G401.6 (cell line): Measurements from ENCODE around the gene PODXL2.
"Not testable (repeated sequence)": the region's sequence is repeated elsewhere in the genome, so short reads cannot be mapped to it uniquely, and the experiment has no call there.

Experiments used
- FAIRE-seq: peaks from 2 replicates; lab custom pipeline; 2012; peaks lifted over from hg19 to GRCh38; lab: Jason Lieb, UNC

PODXL2 gene

DNA sequence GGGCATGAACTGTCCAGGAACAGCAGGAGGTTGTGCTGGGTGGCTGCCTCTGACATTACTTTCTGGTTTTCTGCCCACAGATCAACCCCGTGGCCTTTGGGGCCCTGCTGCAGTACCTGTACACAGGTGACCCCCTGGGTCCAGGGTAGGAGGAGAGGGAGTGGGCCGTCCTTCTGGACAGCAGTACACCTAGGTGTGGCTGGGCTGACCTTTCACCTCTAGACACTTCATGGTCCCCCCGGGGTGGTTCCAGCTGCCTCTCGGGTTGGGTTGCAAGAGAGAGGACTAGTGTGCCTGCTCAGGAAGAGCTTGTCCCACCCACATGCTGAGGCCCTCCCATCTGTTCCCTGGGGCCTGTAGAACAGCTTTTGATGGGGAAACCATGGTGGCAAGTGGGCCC is 47.5 kb downstream of the PODXL2 start:
- no peak for FAIRE-seq

DNA sequence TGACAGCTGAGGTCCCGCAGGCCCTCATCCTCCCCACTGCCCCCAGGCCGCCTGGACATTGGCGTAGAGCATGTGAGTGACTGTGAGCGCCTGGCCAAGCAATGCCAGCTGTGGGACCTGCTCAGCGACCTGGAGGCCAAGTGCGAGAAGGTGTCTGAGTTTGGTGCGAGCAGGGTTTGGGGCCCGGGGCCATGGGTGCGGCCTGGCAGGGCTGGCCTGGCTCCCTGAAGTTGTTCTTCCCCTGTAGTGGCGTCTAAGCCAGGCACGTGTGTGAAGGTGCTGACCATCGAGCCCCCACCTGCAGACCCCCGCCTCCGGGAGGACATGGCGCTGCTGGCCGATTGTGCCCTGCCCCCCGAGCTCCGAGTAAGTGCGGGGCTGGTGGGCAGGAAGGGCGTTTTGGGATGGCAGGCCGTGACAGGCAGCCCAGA is 48.0 kb downstream of the PODXL2 start:
- no peak for FAIRE-seq

DNA sequence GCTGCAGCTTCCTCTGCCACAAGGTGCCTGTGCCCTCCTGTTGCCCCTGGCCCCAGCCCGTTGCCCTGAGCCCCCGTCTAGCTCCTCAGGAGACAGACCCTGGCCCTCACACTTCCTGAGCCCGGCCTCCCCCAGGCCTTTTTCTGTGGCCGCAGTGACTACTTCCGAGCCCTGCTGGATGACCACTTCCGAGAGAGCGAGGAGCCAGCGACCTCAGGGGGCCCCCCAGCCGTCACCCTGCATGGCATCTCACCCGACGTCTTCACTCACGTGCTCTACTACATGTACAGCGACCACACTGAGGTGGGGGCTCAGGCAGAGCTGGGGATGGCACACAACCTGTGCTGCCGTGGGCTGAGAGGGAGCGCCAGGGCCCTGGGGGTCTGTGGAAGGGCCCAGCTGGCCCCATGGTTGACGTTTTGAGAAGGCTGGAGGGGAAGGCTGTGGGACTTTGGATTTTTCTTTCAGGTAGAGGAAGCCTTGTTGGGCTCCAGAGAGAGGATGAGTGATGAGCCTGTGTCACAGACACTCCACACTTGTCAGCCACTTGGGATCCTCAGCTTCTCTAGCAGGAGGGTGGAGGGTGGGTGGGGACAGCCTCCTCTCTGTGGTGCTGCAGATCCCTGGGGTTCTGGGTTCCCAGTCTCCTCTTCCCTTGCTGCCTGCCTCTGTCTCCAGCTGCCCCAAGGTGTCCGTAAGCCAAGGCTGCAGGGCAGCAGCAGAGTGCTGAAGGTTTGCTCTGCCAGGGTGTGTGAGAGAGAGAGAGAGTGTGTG is 48.7 kb downstream of the PODXL2 start:
- no peak for FAIRE-seq

DNA sequence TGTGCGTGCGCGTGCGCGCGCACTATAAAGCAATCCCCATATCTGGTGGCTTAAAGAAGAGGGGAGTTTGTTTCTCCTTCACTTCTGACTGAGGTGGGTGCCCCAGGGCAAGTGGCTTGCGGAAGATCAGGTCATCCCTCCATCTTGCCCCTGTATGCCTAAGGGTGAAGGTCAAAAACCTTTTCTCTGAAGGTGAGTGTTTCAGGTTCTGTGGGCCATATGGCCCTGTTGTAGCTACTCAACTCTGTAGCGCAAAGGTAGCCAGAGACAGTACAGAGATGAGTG is 49.3 kb downstream of the PODXL2 start:
- FAIRE-seq: no peak

DNA sequence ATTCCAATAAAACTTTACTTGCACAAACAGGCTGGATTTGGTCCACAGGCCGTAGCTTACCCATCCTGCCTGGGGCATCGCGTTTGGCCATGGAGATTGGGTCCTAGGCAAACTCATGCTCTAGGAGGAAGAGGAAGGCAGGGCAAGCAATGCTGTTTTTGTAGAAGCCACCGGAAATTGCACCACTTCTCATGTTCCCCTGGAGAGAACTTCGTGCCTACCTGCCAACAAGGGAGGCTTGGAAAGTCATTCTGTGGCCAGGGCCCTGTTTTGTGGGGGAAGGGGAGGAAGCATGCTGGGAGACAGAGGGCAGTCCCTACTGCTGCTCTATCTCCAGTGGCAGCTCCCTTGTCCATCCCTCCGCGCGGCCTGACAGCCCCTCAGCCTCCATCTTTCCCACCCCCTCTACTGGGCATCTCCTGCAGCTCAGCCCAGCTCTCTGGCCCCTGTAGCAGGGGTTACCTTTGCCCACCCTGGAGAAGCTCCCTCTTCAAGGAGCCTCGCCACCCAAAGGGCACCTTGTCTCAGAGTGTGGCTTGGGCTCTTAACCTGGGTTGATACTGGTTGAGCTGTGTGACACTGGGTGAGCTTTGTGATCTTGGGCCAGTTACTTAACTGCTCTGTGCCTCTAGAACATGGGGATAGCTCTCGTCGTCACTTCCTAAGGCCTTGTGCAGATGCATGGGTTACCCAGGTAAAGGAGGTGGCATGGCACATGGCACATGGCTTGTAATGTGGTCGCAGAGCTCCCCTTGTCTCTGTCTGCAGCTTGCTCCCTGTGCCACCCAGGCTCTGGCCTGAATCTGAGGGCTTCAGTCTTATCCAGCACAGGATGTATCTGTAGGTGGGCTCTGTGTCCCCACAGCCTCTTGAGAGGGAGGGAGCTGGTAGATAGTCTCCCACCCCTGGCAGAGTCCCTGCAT is 49.9 kb downstream of the PODXL2 start:
- FAIRE-seq: no peak

DNA sequence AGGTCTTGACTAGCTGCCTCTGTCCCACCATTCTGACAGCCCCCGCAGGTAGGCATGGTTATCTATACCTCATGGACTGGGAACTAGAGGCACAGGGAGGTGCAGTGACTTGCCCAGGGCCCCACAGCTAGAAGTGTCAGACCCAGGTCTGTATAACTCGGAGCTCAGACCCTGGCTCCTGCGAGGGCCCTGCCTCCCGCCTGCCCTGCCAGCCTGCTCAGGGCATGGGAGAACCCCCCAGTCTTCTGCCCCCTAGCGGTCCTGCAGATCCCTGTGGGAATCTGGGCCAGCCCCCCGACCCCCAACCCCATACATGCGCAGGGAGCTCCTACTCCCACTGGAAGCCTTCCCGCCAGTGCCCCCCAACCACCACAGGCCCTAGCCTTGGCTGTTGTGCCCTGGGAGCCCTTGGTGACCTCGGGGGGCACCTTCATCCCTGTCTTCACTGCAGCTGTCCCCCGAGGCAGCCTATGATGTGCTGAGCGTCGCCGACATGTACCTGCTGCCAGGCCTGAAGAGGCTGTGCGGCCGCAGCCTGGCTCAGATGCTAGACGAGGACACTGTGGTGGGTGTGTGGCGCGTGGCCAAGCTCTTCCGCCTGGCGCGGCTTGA is 50.7 kb downstream of the PODXL2 start:
- no peak for FAIRE-seq

DNA sequence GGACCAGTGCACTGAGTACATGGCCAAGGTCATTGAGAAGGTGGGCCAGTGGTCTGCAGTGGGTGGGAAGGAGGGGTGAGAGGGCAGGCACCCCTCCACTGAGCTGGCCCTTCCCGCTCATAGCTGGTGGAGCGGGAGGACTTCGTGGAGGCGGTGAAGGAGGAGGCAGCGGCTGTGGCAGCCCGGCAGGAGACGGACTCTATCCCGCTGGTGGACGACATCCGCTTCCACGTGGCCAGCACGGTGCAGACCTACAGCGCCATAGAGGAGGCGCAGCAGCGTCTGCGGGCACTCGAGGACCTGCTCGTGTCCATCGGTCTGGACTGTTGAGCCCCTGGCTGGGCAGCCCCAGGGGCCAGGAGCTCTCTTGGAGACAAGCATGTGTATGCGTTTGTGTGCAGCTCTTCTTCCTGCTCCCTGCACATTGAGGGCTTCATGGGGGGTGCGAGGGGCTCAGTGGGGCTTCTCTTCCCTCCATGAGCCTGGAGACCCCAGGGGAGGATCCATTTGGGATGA is 51.2 kb downstream of the PODXL2 start:
- no peak for FAIRE-seq

DNA sequence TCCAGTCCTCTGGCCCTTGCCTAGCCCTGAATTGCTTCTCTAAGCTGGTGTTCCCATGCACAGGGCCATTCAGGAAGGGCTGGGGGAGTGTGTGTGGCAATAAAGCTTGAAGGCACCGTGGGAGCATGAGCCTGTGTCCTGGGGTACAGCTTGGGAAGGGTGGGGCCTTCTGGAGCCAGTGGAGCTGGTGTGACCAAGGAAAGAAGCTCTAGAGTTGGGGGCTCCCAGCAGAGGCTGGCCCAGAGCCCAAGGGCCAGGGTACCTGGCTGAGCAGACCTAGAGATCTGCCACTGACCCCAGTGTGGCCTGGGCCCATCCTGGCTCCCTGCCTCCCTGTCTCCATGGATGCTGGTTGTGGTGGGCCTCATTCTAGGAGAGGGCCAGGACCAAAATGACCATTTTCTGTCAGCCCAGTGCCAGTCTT is 51.8 kb downstream of the PODXL2 start:
- FAIRE-seq: no peak

DNA sequence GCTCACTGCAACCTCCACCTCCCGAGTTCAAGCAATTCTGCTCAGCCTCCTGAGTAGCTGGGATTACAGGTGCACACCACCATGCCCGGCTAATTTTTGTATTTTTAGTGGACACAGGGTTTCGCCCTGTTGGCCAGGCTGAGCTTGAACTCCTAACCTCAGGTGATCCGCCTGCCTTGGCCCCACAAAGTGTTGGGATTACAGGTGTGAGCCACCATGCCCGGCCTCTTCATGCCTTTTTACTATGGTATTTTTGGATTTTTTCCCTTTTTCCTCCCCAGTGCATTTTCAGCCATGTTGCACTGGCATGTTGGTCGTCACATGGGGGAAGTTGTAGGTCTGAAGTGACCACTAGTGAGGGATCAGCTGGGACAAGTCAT is 53.2 kb downstream of the PODXL2 start:
- FAIRE-seq: not testable (repeated sequence)

DNA sequence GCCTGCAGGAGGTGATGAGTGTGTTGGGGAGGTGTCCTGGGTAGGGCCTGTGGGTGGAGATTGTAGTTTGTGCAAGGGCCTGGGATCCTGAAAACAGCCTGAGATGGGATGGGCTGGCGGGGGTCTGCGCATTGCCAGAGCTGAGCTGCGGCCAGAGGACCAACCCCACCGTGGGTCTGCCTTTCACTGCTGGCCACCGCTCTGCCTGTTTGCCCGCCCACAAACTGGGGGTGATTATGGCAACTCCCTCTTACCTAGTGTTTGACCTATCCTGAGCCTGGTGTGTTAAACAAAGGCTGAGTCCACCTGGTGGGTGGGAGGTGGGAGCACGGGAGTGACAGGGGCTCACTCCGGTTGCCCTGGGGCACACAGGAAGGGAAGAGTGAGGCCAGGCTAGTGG is 53.6 kb downstream of the PODXL2 start:
- no peak for FAIRE-seq

DNA sequence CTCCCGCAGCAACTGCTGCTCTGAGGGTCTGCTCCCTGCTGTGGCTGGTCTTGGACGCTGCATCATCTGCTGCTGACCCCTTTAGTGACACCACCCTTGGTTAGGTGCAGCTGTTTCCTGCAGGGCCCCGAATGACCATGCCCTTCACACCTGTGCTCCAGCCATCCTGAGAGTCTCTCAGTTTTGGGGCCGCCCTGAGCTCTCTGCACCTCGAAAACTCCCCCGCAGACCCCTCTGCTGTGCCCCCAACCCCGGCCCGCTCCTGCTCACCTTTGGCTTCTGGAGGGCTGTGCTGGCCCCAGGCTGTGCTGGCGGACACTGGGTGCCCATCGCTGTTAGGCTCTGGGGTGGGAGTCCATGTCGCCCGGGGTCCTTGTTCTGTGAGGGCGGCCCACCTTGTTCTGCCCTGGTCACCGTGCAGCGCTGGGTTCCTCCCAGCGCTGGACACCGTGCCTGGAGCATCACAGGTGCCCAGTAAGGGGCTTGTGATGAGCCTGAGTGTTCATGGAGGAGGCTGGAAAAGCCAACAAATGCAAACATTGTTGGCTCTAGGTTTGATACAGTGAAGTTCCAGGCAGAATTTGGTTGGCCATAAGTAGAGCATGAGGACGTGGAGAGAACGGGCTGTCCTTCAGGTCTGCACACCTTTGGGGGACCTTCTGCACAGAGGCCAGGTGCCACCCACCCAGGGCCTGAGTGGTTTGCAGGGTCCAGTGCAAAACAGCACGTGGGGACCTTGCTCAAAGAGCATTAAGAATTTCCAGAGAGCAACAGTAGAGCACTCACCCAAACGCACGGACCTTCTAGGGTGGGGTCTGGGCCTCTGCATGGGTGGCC is 56.1 kb downstream of the PODXL2 start:
- no peak for FAIRE-seq

DNA sequence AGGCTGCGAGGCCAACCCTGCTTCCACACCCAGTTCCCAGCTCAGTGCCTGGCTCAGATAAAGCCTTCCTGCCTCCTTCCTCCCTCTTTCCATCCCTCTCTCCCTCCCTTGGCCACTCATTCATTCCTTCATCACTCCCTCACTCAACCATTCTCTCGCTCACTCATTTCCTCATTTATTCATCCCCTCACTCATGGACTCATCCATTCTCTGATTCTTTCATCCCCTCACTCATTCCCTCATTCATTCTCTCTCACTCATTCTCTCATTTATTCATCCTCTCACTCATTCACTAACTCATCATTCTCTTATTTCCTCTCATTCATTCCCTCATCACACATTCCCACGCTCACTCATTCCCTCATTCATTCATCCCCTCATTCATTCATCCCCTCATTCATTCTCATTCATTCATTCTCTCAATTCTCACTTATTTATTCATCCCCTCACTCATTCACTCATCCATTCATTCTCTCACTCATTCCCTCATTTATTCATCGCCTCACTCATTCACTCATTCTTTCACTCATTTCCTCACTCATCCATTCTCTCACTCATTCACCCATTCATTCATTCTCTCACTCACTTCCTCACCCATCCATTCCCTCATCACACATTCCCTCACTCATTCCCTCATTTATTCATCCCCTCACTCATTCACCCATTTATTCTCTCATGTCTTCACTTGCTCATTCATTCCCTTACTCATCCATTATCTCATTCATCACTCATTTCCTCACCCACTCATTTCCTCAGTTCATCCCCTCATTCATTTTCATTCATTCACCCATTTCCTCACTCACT is 56.9 kb downstream of the PODXL2 start:
- FAIRE-seq: no peak

DNA sequence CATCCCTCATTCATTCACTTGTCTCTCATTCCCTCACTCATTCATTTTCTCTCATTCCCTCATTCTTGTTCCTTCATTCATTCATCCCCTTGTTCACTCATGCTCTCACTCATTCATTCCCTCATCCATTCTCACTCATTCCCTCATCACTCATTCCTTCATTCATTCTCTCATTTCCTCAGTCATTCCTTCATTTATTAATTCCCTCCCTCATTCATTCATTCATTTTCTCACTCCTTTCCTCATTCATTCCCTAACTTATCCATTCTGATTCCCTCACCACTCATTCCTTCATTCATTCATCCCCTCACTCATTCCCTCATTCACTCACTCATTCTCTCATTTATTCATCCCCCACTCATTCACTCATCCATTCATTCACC is 57.5 kb downstream of the PODXL2 start:
- FAIRE-seq: no peak

DNA sequence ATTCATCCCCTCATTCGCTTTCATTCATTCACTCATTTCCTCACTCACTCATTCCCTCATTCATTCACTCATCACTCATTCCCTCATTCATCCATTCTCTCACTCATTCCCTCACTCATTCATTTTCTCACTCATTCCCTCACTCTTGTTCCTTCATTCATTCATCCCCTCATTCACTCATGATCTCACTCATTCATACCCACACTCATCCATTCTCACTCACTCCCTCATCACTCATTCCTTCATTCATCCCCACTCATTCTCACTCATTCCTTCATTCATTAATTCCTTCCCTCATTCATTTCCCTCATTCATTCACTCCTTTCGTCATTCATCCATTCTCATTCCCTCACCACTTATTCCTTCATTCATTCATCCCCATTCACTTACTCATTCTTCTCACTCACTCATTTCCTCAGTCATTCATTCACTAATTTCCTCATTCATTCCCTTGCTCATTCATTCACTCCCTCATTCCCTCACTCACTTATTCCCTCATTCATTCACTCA is 58.3 kb downstream of the PODXL2 start:
- no peak for FAIRE-seq

DNA sequence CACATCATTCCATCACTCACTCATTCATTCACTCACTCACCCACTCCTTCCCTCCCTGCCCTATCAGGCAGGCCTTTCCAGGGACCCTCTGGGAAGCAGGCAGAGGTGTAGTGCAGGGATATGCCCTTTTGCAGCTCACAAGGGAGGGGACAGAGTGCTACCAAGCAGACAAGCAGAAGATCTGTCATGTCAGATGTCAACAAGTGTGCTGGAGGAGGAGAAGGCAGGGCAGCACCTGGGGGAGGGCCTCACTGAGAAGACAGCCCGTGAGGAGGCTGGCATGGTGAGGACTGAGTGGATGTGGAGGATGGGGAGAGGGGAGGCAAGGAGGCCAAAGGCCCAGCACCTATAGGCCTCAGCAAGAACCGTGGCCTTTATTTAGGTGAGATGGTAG is 59.0 kb downstream of the PODXL2 start:
- no peak for FAIRE-seq

DNA sequence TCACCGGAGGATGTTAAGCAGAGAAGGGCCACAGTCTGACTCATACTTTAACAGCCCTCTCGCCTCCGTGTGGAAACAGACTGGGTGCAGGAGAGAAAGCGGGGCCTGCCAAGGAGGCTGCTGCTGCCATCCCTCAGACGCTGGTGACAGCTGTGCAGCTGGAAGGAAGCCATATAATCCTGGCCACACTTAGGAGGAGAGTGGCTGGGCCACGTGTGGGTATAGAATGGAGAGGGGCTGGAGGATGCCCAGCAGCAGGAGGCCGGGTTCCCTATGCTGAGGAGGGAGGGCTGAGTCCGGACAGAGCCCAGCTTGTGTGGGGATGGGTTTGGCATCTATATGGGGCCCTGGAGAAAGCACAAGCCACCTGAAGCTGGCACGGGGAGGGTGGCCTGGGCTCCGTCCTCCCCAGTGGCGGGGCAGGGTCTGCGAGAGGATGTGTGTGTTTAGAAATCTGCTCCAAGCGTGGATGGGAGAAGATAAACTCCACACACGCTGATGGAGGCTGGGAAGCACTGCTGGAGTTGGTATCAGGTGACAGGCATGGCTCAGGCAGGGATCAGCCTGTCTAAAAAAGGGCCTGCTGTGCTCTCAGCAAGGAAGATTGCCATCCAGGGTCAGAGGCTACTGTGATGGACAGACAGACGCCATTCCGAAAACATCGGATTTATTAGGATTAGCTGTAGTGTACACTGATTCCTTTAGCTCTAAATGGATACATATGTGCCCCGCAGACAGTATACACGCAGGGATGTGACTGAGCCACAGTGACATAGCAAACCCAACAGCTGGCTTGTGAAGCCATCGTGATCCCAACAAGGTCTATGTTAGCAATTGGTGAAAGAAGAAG is 59.7 kb downstream of the PODXL2 start:
- FAIRE-seq: no peak

DNA sequence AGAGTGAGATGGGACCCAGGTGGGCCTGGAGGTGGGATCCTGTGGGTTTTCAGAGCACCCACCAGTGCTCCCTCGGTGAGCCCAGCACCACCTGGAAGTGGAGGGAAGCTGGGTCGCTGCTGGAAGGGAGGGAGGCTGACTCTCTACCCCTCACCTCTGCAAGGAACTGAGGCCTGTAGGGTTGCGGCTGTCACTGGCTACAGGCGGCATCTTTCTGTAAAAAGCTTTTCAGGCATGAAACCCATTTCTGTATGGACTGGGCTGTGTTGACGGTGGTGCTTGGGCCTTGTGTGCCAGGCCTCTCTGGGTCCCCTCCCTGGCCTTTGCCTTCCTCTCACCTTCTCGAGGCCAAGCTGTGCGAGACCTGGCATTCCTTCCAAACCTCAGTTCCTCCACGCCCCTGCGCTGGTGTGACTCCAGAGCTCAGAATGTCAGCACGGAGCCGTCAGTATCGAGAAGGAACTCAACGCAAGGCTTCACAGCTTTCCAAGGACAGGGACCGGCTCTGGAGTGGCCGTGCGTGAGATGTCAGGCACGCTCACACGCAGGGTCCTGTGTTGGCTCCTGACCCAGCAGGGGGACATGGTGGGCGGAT is 60.4 kb downstream of the PODXL2 start:
- no peak for FAIRE-seq

DNA sequence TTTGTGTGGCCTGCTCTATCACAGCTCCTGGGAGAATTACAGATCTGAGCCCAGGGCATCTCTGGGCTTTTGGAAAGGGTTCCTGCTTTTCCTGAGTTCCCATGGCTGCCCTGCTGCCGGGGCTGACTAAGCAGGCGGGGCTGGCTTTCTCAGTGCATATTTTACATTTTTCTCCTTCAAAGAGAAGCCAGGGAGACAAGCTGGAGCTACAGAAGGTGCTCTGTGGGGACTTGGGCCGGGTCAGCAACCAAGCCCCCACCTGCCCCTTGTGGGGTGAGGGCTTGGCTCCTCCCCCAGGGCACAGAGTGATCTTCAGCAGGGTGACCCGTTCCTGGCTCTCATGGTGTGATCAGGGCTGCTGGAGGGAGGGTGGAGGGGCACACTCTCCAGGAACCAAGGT is 61.1 kb downstream of the PODXL2 start:
- no peak for FAIRE-seq

DNA sequence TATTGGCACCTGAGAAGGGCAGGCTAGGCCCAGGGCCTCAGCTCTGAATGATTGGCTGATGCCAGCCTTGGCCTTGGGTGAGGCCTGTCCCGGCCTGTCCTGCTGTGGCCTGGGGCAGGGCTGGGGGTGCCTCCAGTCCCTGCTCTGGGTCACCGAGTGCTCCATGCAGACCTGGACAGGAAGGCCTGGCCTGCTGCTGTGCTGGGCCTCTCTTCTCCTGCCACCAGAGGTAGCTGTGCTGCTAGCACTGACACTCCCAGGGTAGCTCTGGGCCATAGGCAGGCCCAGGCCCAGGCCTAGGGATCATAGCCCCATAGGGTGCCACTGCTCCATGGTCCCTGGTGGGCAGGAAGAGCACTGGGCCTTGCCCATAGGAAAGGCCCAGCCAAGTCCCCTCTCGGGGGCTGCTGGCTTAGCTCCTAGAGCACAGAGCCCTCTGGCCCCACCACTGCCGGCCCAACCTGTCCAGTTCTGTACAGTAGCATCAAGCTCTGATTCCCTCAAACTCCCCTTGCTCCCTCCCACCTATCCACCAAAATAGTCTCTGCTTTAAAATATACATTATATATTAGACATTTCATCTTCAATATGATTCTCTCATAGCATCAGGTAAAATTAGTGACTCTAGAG is 62.0 kb downstream of the PODXL2 start:
- FAIRE-seq: no peak
